Psoas muscle (tissue), 8 donors: Measurements from ENCODE around the gene CADM1. TPM values are rescaled to one million over a fixed set of nuclear protein-coding genes. Genes with fewer than 3 reads are reported as not detected.

Source experiments
- ATAC-seq, 4 donors: fragments of 200-7000 bp; cut with Tn5 transposase; one replicate each; pipeline ENCODE4 v1.9.1; 2020; ENCODE audit warnings: moderate library complexity in 3 of 4, mild to moderate bottlenecking in 2 of 4
- DNase-seq, 2 donors: peaks; one replicate each; pipeline ENCODE4 v3.0.0-alpha.2; 2020
- H3K27ac ChIP-seq: fragments of 200-600 bp; one replicate; pipeline ENCODE4 v1.8.0; 2022
- H3K27me3 ChIP-seq, 3 donors: fragments of 200-600 bp in 1 of 3; one replicate each; pipeline versions ENCODE4 v1.6.1 to v1.8.0; 2013 to 2022; ENCODE audit warnings: low read length in 2 of 3, mild to moderate bottlenecking in 2 of 3, moderate library complexity in 1 of 3; ENCODE audit not compliant: insufficient read depth in 3 of 3
- H3K36me3 ChIP-seq, 2 donors: fragments of 200-600 bp in 1 of 2; one replicate each; pipeline versions ENCODE4 v1.6.1 to v1.8.0; 2013 to 2022; ENCODE audit warnings: low read depth in 1 of 2, mild to moderate bottlenecking in 1 of 2, moderate library complexity in 1 of 2; ENCODE audit not compliant: insufficient read depth in 1 of 2
- H3K4me1 ChIP-seq: fragments of 200-600 bp; one replicate; pipeline ENCODE4 v1.8.0; 2022
- H3K4me3 ChIP-seq: fragments of 200-600 bp; one replicate; pipeline ENCODE4 v1.8.0; 2022; ENCODE audit warnings: mild to moderate bottlenecking
- H3K9me3 ChIP-seq: fragments of 200-600 bp; one replicate; pipeline ENCODE4 v1.8.0; 2022
- CTCF ChIP-seq: fragments of 200-600 bp; IDR thresholded peaks from one replicate; pipeline ENCODE4 v1.8.0; 2022; ENCODE audit warnings: antibody characterized with exemption
- WGBS, 3 donors: extraction: QIAGEN DNeasy Blood & Tissue Kit; methylation state at CpG; one replicate each; pipeline versions ENCODE4 v1.1.6 to v1.1.7; 2013; 5-methylcytosine and 5-hydroxymethylcytosine counted together
- intact Hi-C, 2 donors: fragments of 100-400 bp; cut with DNase I; formaldehyde crosslinking; loops; one replicate each; pipeline versions ENCODE4 v1.11.0 to v1.14.2; 2022
- polyA plus RNA-seq, 3 donors: library from polyadenylated mRNA; stranded (reverse); fragments of 200-250 nt; gene quantifications; one replicate each; pipeline ENCODE4 v1.2.3, GENCODE V29; 2013
- total RNA-seq, 4 donors: library from RNA; stranded (reverse); fragmentation: NEBNext Ultra II Directional in 2 of 4; extraction: Animal tissue kit (Norgen Biotek cat#: 25700) in 2 of 4; gene quantifications; one replicate each; pipeline versions ENCODE4 v1.2.1 to v1.2.4, GENCODE V29; 2021 to 2023
- donor health status: healthy with polysubstance abuse.
- donor health status: DM: no; HTN: no; CAD: no; lungs with moderate emphysema.
- donor health status: Bipolar disorder and iron deficiency.
- donor health status: healthy.
- donor health status: DM: yes; HTN: yes; CAD: no.
- donor health status: DM: no; HTN: no; CAD: no.
- donor health status: DM: no; HTN: no; CAD: no.
- donor health status: DM: yes; HTN: yes; CAD: no.

The CADM1 gene
- total and polyA plus RNA-seq, 7 donors = 3.1 to 12.4 (median 9.5) TPM

GRCh38 chr11:115349335-115350017, 154.7 kb downstream of the CADM1 start:
- no peak for DNase-seq
- no peaks in the 10 kb centered on the region for H3K4me1 ChIP-seq
- peaks cover 0 to 2% (median 0%) of the 10 kb centered on the region in 3 donors for H3K27me3 ChIP-seq
- H3K9me3 ChIP-seq = no peaks in the 10 kb centered on the region
- no peak overlapping the region for H3K4me3 ChIP-seq
- H3K36me3 ChIP-seq = no peaks in the 10 kb centered on the region
- TF ChIP-seq CTCF = no peak
- no peak overlapping the region for H3K27ac ChIP-seq
- no peak for ATAC-seq
- intact Hi-C loops = no loop called here
- 77 to 87% (median 84%) methylated on average over 7 of the region's 7 CpGs for WGBS, 3 donors

DNA sequence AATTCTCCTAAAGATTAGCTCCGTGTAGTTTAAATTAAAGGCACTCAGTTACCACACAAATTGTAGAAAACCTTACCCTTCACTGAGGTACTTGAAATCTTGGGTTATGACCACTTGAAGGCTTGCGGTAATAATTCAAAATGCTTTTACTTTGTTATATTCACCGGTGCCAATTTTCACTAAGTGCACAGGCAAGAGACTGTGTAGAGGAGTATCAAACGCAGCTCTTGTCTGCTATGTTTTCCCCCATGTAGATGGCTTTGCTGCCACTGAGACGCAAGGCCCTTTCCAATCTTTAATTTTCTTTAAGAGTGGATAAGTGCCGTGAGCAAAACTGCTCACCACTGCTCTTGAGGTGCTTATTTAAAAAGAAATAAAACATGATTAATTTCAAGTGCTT, 155.8 kb downstream of the CADM1 start:
- DNase-seq (no peak), ATAC-seq (no peak)
- Histone ChIP-seq H3K27ac (no peak overlapping the region), H3K27me3 (peaks cover 0 to 2% (median 0%) of the 10 kb centered on the region in 3 donors), H3K9me3 (no peaks in the 10 kb centered on the region), H3K4me1 (no peaks in the 10 kb centered on the region), H3K4me3 (no peak overlapping the region), H3K36me3 (no peaks in the 10 kb centered on the region)
- WGBS, 3 donors = 90 to 92% (median 90%) methylated on average over 6 of the region's 6 CpGs
- intact Hi-C loops = no loop called here
- no peak for TF ChIP-seq CTCF

DNA sequence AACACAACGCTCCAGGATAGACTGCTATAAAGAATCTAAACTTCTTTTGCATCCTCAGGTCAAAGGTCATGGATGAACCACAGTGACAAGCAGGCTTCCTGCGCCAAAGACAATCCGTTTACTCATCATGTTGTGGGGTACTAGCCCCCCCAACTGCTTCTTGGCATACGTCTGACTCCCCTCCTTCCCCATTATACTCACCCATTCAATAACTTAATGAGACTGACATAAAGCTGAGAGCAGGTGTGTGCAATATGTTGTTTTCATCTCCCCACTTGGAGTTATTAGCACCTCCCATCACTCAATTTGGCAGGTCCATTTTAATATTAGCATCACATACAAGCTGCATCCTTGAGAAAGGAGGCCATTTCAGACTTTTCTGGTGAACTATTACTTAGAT, 157.1 kb downstream of the CADM1 start:
- WGBS, 3 donors = 91 to 92% (median 92%) methylated on average over 4 of the region's 4 CpGs
- Histone ChIP-seq H3K36me3 (no peaks in the 10 kb centered on the region), H3K9me3 (no peaks in the 10 kb centered on the region), H3K4me1 (no peaks in the 10 kb centered on the region), H3K27me3 (peaks cover 0 to 2% (median 0%) of the 10 kb centered on the region in 3 donors), H3K4me3 (no peak overlapping the region), H3K27ac (no peak overlapping the region)
- no peak for TF ChIP-seq CTCF
- intact Hi-C loops = no loop called here
- no peak for DNase-seq
- no peak for ATAC-seq

GRCh38 chr11:115345840-115346239, 158.4 kb downstream of the CADM1 start:
- H3K27ac ChIP-seq = no peak overlapping the region
- no peaks in the 10 kb centered on the region for H3K9me3 ChIP-seq
- WGBS, 3 donors = 85 to 94% (median 89%) methylated on average over 2 of the region's 2 CpGs
- H3K36me3 ChIP-seq = no peaks in the 10 kb centered on the region
- no peaks in the 10 kb centered on the region for H3K27me3 ChIP-seq
- no peaks in the 10 kb centered on the region for H3K4me1 ChIP-seq
- ATAC-seq = no peak
- H3K4me3 ChIP-seq = no peak overlapping the region
- DNase-seq = no peak
- intact Hi-C loops = no loop called here
- TF ChIP-seq CTCF = no peak

DNA sequence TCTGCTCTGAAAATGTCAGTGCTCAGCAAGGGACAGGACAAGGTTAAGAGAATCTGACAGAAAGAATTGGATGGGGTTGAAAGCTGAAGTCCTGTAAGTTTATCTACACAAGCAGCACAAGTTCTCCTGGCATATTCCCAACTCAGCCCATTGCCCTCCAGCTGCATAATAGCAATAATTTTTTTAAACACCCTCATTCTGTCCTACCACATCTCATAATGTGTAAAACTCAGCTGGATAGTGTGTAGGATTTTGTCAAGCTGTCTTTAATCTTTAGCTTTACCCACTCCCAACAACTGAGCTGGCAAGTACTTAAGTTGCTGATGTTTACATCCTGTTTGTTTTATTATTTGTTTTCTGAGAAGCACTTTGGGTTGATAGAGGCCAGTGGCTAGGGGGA, 158.9 kb downstream of the CADM1 start:
- no peak for DNase-seq
- Histone ChIP-seq H3K4me1 (no peaks in the 10 kb centered on the region), H3K27ac (no peak overlapping the region), H3K27me3 (no peaks in the 10 kb centered on the region), H3K4me3 (no peak overlapping the region), H3K9me3 (no peaks in the 10 kb centered on the region), H3K36me3 (no peaks in the 10 kb centered on the region)
- TF ChIP-seq CTCF = no peak
- no peak for ATAC-seq
- intact Hi-C loops = no loop called here
